Ecto neural progenitor cell (in vitro differentiated cells): ENCODE data around the gene CYP26C1.

ENCODE experiments used
- DNase-seq: peaks from one replicate; pipeline ENCODE4 v3.0.0-alpha.2; 2018; ENCODE audit warnings: low spot score

CYP26C1 gene

GRCh38 chr10:93076871-93077270, 16.3 kb downstream of the CYP26C1 start:
- DNase-seq = no peak

DNA sequence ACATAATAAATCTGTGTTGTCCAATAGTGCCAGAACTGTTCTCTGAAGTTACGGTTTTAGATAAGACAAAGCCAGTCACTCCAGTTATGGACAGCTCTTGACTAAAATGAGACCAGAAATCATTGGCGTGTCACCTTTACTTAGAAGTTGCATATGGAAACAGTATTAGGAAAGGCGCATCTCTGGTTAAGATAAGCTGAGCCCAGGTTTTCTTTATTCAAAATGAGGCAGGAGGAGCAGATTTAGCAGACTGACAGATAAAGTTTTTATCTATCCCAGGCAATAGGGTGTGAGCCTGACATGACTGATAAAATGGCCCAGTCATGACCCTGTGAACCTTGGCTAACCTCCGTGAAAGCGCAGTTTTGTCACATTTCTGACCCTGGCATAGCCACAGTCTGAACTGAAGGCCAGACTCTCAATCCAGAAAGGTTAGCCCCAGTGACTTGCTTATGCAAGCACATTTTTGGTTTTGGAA, 17.3 kb downstream of the CYP26C1 start:
- DNase-seq = no peak

DNA sequence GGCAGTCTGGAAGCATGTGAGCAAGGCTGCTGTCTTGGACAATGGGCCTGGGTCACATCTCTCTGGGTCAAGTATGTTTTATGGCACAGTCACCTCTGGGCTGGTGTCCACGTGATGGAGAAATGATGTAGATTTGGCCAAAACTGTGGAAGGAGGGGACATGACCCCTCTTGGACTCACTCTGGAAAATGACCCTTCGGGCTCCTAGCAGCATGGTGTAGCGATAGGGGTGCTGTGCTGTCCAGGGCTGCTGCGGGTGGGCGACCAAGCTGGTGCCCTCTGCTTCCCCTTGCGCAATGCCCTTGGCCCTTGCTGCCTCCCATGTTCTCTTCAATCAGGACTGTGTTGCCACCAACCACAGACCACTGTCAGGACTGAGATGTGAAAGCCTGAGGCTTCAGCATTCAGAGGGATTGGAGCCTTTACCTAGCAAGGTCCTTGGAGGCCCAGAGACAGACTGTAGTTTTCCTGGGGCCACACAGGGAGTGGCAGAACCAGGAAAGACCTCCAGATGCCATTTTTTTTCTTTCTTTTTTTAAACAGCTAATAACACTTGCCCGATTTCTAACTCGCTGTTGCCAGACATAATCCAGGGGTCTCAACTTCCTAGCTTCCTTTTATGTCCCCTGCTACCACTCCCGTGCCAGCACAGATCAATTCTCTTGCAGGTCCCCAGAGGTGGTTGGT, 19.2 kb downstream of the CYP26C1 start:
- DNase-seq = no peak

GRCh38 chr10:93080350-93081046, 19.9 kb downstream of the CYP26C1 start:
- DNase-seq = peak; percentile 77

GRCh38 chr10:93081318-93081717, 20.7 kb downstream of the CYP26C1 start:
- DNase-seq = no peak

DNA sequence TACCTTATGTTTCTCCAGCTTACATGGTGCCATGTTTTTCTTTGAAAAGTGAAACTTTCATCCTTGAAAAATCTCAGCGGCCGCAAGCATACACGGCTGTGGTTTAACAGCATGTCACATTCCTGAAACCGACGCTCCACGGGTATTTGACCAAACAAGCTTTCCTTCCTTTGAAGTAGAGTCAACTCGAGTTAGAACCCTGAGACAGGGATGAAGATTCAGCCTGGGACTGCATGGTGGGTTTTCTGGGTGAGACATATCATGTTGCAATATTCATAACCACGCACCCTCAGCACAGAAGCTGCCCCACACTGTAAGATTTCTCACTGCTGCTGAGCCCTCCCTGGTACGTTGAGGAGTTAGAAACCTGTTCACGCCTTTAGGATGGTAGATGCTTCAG, 21.2 kb downstream of the CYP26C1 start:
- no peak for DNase-seq

- DNase-seq = no peak
Measured at GRCh38 chr10:93083743-93084539, 23.3 kb downstream of the CYP26C1 start.

DNA sequence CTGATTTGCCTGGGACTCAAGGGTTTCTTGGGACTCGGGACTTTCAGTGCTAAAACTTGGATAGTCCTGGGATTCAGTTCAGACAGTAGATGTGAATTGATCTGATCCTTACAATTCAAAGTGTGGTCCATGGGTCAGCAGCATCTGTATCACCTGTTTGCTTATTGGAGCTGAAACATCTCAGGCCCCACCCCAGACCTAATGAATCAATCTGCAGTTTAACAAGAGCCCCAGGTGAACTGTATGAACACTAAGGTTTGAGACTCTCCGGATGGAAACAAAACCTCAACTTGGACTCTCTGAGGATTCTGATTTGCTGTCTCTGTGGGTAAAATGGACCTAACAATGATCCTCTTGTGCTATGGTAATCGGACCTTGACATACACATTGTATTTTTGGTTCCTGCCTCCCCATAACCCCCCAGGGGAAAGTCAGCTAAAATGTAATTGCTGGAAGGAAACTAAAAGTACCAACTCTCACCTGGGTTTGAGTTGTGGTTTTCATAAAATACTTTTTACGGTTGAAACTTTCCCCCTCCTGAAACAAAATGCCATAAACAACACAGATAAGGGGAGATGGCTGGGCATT, 24.8 kb downstream of the CYP26C1 start:
- DNase-seq = no peak

- no peak for DNase-seq
Measured at GRCh38 chr10:93086289-93086688, 25.7 kb downstream of the CYP26C1 start.

DNA sequence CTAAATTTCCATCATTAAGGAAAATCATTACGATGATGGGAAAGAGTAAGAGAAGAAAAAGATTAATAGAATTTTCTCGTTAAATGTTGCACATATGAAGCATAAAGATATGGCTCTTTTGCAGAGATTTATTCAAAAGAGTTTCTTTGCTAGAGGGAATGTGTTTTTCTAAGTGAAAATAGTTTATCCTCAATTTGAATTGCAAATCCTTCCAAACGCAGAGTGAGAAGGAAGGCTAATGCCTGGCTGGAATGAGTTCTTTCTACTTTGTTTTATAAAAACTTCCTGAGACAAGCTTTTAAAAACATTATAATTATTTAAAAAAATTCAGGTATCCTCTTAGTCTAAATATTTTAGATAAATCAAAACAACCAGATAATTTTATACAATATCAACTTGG, 27.2 kb downstream of the CYP26C1 start:
- DNase-seq = no peak

DNA sequence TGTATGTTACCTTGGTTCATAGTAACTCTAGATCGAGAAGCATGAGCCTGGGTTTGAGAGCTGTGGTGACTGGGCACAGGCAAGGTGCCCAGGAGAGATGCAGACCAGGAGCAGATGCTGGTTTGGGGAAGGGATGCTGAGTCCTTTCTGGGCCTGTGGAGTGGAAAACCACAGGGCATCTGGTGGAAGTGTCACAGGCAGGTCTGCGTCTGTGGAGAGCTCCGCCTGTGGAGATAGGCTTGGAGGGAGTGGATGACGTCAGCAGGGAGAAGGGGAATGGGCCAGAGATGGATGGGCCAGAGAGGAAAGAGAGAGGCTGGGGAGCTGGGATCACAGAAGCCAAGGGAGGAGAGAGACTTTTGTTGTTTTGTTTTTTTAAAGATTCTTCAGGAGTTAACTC, 27.9 kb downstream of the CYP26C1 start:
- DNase-seq = no peak

DNA sequence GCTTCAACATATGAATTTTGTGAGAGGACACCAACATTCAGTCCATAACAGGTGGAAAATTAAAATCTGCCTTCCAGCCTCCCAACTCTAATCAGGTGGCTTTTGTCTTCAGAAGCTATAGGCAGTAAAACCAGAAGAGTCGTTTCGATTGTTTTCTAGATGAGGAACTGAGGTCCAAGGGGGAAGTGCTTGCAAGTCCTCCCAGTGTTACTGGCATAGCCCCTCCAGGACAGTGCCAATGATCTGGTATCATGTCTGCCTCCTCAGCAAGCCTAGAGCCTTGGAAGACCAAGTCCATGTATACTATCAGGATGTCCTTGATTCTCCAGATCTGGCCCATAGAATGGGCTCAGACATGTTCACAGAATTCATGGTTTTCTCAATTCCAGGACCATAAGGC, 30.0 kb downstream of the CYP26C1 start:
- DNase-seq = no peak

GRCh38 chr10:93091960-93092359, 31.4 kb downstream of the CYP26C1 start:
- no peak for DNase-seq

DNA sequence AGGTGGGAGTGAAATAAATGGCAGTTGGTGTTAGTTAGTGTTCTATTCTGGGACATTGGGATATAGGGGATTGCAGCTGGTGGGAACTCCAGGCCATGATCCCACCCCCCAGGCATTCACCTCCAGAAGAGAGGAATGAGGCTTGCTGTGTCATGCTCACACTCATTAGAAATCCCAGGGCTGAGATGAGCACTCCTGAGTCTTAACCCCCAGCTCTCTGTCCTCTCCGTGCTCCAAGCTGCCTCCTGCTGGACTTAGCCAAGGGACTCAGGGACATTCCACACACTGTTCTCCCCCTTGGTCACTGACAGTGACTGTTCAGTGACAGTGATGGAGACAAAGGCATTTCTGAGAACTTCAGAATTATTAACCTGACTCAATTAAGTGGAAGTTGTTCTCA, 34.6 kb downstream of the CYP26C1 start:
- no peak for DNase-seq

DNA sequence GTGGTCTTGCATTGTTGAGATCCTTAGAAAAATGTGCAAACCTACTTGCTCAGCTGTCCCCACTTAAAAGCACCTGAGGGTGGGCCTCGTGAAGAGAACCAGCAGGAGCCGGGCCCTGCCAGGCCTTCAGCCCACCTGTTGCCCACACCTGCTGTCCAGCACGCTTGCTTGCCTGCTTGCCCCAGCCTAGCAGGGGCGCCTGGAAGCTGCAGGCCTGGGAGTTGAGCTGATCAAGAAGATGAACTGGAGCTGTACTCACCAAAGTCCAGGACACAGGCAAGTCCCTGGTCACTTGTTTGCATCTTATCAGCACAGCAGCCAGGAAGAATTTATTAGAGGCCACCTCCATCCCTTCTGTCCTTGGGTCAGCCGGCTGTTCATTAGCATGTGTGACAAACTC, 36.3 kb downstream of the CYP26C1 start:
- DNase-seq = no peak

- no peak for DNase-seq
Measured at GRCh38 chr10:93097386-93097785, 36.8 kb downstream of the CYP26C1 start.

GRCh38 chr10:93098816-93099215, 38.2 kb downstream of the CYP26C1 start:
- DNase-seq = peak; percentile 6

DNA sequence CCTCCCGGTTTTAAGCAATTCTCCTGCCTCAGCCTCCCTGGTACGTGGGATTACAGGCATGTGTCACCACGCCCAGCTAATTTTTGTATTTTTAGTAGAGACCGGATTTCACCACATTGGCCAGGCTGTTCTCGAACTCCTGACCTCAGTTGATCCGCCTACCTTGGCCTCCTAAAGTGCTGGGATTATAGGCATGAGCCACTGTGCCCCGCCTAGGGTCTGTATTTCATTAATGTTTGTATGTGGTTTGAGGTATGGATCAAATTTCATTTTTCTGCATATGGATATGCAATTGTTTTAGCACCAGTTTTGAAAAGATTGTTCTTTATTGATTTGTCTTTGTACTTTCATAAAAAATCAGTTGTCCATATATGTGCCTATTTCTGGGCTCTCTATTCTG, 39.1 kb downstream of the CYP26C1 start:
- no peak for DNase-seq

DNA sequence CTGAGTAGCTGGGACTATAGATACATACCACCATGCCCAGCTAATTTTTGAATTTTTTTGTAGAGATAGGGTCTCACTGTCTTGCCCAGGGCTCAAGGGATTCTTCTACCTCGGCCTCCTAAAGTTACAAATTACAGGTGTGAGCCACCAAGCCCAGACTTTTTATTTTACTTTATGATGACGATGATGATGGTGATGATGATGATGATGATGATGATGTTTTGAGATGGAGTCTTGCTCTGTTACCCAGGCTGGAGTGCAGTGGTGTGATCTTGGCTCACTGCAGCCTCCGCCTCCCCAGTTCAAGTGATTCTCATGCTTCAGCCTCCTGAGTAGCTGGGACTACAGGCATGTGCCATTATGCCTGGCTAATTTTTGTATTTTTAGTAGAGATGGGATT, 40.5 kb downstream of the CYP26C1 start:
- DNase-seq = peak; percentile 10

GRCh38 chr10:93103953-93104352, 43.4 kb downstream of the CYP26C1 start:
- DNase-seq = no peak

GRCh38 chr10:93106631-93107072, 46.1 kb downstream of the CYP26C1 start:
- no peak for DNase-seq

- no peak for DNase-seq
Measured at GRCh38 chr10:93110472-93111146, 50.0 kb downstream of the CYP26C1 start.
